Testis (tissue), 3 donors: ENCODE data around the gene FAM227A. TPM values are rescaled to one million over a fixed set of nuclear protein-coding genes. Genes with fewer than 3 reads are reported as not detected.

Source experiments
- DNase-seq: peaks from one replicate; pipeline ENCODE4 v3.0.0-alpha.2; 2019
- H3K27ac ChIP-seq, 2 donors: fragments of 200-600 bp; sonication (generic); one replicate each; pipeline ENCODE4 v1.5.1; 2019
- H3K27me3 ChIP-seq: fragments of 200-600 bp; sonication (generic); one replicate; pipeline ENCODE4 v1.5.1; 2019
- H3K36me3 ChIP-seq: fragments of 200-600 bp; sonication (generic); one replicate; pipeline ENCODE4 v1.5.1; 2017; ENCODE audit warnings: low read depth; ENCODE audit errors: missing control alignments
- H3K4me1 ChIP-seq: fragments of 200-600 bp; sonication (generic); one replicate; pipeline ENCODE4 v1.5.1; 2019
- H3K4me3 ChIP-seq, 2 donors: fragments of 200-600 bp; sonication (generic); one replicate each; pipeline ENCODE4 v1.5.1; 2017 to 2019
- H3K9me3 ChIP-seq: fragments of 200-600 bp; sonication (generic); one replicate; pipeline ENCODE4 v1.5.1; 2017
- POLR2A ChIP-seq: fragments of 450-650 bp; IDR thresholded peaks from one replicate; pipeline ENCODE4 v1.6.1; 2017; ENCODE audit warnings: antibody characterized with exemption, mild to moderate bottlenecking, moderate library complexity
- WGBS, 2 donors: methylation state at CpG; one replicate each; pipeline ENCODE4 v1.1.5; 2018; 5-methylcytosine and 5-hydroxymethylcytosine counted together
- intact Hi-C: fragments of 100-400 bp; cut with DNase I; formaldehyde crosslinking; loops from one replicate; pipeline ENCODE4 v1.15.1; 2023; ENCODE audit warnings: low total_unique reads
- polyA plus RNA-seq: library from polyadenylated mRNA; stranded (reverse); fragments of 350-450 nt; fragmentation: Illumina TruSeq; extraction: RNeasy Lipid Tissue Mini Kit (QIAGEN cat#74804); gene quantifications from one replicate; pipeline ENCODE4 v1.2.3, GENCODE V29; 2014; ENCODE audit warnings: low read depth, low replicate concordance; ENCODE audit not compliant: insufficient read depth
- total RNA-seq, 2 donors: library from RNA; depleted of rRNA; stranded (reverse); fragments of >200 nt; gene quantifications; one replicate each; pipeline ENCODE4 v1.2.3, GENCODE V29; 2016
- TF ChIP-seq, protein P1 (sequence below), 3 experiments: fragments of 450-650 bp in 2 of 3; fragments of 200-600 bp in 1 of 3; sonication (generic) in 1 of 3; IDR thresholded peaks; one replicate each; pipeline ENCODE4 v1.5.1; 2016 to 2019; ENCODE audit warnings: antibody characterized with exemption in 3 of 3, mild to moderate bottlenecking in 2 of 3, moderate library complexity in 1 of 3

Gene FAM227A
- total and polyA plus RNA-seq, 3 donors from 2014 or later = 16.3 to 41.8 (median 18.0) TPM

DNA sequence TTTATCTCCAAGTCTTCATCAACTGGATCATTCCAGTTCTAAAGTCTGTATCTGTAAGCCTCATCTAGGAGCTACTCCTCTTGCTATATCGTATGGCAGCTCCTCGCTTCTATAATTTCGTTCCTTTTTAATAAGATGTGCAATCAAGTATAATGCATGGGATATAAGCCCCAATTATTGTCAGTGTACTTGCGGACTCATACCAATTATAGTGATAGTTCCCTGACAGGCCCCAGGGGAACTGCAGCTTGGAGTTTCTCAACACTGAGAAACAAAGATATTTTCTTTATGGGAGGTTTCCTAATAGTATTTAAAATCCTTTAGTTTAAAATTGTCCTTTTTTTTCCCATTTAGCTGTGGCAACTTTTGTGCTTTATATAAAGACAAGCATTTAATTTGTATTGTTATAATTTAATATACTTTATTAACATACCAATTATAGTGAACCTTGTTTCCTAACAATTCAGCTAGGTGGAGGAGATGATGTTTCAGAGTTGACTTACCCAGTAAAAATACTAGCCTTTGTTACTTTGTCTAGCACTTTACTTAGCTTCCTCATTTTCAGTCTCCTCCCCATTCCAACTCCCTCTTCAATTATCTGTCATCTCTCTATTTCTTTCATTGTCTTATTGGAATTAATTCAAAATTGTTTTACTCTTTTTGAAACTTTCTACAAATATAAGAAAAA is 124.8 kb downstream of the FAM227A start:
- Histone ChIP-seq H3K4me3 (no peak overlapping the region), H3K27me3 (no peaks in the 10 kb centered on the region), H3K27ac (no peak overlapping the region), H3K4me1 (no peaks in the 10 kb centered on the region), H3K9me3 (no peaks in the 10 kb centered on the region), H3K36me3 (no peaks in the 10 kb centered on the region)
- TF ChIP-seq, protein P1, sequence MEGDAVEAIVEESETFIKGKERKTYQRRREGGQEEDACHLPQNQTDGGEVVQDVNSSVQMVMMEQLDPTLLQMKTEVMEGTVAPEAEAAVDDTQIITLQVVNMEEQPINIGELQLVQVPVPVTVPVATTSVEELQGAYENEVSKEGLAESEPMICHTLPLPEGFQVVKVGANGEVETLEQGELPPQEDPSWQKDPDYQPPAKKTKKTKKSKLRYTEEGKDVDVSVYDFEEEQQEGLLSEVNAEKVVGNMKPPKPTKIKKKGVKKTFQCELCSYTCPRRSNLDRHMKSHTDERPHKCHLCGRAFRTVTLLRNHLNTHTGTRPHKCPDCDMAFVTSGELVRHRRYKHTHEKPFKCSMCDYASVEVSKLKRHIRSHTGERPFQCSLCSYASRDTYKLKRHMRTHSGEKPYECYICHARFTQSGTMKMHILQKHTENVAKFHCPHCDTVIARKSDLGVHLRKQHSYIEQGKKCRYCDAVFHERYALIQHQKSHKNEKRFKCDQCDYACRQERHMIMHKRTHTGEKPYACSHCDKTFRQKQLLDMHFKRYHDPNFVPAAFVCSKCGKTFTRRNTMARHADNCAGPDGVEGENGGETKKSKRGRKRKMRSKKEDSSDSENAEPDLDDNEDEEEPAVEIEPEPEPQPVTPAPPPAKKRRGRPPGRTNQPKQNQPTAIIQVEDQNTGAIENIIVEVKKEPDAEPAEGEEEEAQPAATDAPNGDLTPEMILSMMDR (IDR thresholded peaks at IDR 0.05) = no peak
- TF ChIP-seq POLR2A = no peak
- intact Hi-C loops = no loop called here
- DNase-seq = no peak
- WGBS, 2 donors = 83 to 91% methylated on average over 4 of the region's 4 CpGs

Other genes with a start within 250 kb of the FAM227A start
- gene KCNJ4, start 201.2 kb downstream of the FAM227A start, total RNA-seq = 1 to 10 TPM; 1.7 to 3.0 TPM
- gene KCNJ4, start 201.2 kb downstream of the FAM227A start, polyA plus RNA-seq = 1.7 TPM
- gene KDELR3, start 188.3 kb downstream of the FAM227A start, total RNA-seq = 1 to 10 TPM; 6.7 to 8.6 TPM
- gene KDELR3, start 188.3 kb downstream of the FAM227A start, polyA plus RNA-seq = 10.4 TPM
- gene DDX17, start 150.1 kb downstream of the FAM227A start, total RNA-seq = 100 to 1,000 TPM; 964 to 995 TPM
- 259 TPM for gene DDX17, start 150.1 kb downstream of the FAM227A start, polyA plus RNA-seq
- gene DMC1, start 86.2 kb downstream of the FAM227A start, total RNA-seq = 10 to 100 TPM in 1 of 2 donors, 1 to 10 TPM in 1; 8.9 to 17.6 TPM
- 18.3 TPM for gene DMC1, start 86.2 kb downstream of the FAM227A start, polyA plus RNA-seq
- gene CBY1, start 246 bp upstream of the FAM227A start, total RNA-seq = 10 to 100 TPM; 24.9 to 30.9 TPM
- gene CBY1, start 246 bp upstream of the FAM227A start, polyA plus RNA-seq = 50.8 TPM
- 10 to 100 TPM; 44.3 to 57.6 TPM for gene TOMM22, start 25.6 kb upstream of the FAM227A start, total RNA-seq
- 95.1 TPM for gene TOMM22, start 25.6 kb upstream of the FAM227A start, polyA plus RNA-seq
- 10 to 100 TPM; 70.3 to 91.0 TPM for gene JOSD1, start 44.6 kb upstream of the FAM227A start, total RNA-seq
- gene JOSD1, start 44.6 kb upstream of the FAM227A start, polyA plus RNA-seq = 40.9 TPM
- gene GTPBP1, start 49.6 kb upstream of the FAM227A start, total RNA-seq = 10 to 100 TPM; 81.5 to 89.8 TPM
- 53.1 TPM for gene GTPBP1, start 49.6 kb upstream of the FAM227A start, polyA plus RNA-seq
- gene SUN2, start 99.6 kb upstream of the FAM227A start, total RNA-seq = 100 to 1,000 TPM; 295 to 331 TPM
- gene SUN2, start 99.6 kb upstream of the FAM227A start, polyA plus RNA-seq = 90.8 TPM
- 10 to 100 TPM; 54.4 to 76.8 TPM for gene DNAL4, start 137.8 kb upstream of the FAM227A start, total RNA-seq
- 107 TPM for gene DNAL4, start 137.8 kb upstream of the FAM227A start, polyA plus RNA-seq
- 10 to 100 TPM; 12.6 to 14.1 TPM for gene NPTXR, start 187.6 kb upstream of the FAM227A start, total RNA-seq
- 3.9 TPM for gene NPTXR, start 187.6 kb upstream of the FAM227A start, polyA plus RNA-seq
- 10 to 100 TPM; 30.1 to 33.1 TPM for gene CBX6, start 215.8 kb upstream of the FAM227A start, total RNA-seq
- gene CBX6, start 215.8 kb upstream of the FAM227A start, polyA plus RNA-seq = 18.7 TPM